Activated CD4-positive, alpha-beta memory T cell treated with anti-CD3 and anti-CD28 coated beads, Interleukin-2, amount 10 ng/mL, durations not matched to agents 7 days and 5 days (primary cell): Measurements from ENCODE around the gene TMEM30A. TPM values are rescaled to one million over a fixed set of nuclear protein-coding genes. Genes with fewer than 3 reads are reported as not detected.

Experiments
- CTCF ChIA-PET: fragments of 350-600 bp; sonication (Branson Sonifier 250); formaldehyde crosslinking; loops from one replicate; lab custom pipeline; 2021; ENCODE audit warnings: antibody characterized with exemption, inconsistent platforms; lab: Charles Lee
- POLR2A ChIA-PET: fragments of 350-600 bp; sonication (Branson Sonifier 250); formaldehyde crosslinking; loops from one replicate; lab custom pipeline; 2021; ENCODE audit warnings: antibody characterized with exemption; lab: Charles Lee
- DNase-seq: peaks from one replicate; pipeline ENCODE4 v3.0.0-alpha.2; 2020
- H3K27ac Mint-ChIP-seq: one replicate; pipeline ENCODE4 v1.8.0; 2021; ENCODE audit warnings: mild to moderate bottlenecking, mixed read lengths
- H3K27me3 Mint-ChIP-seq: one replicate; pipeline ENCODE4 v1.8.0; 2021; ENCODE audit warnings: mixed read lengths
- H3K36me3 Mint-ChIP-seq: one replicate; pipeline ENCODE4 v1.8.0; 2021; ENCODE audit warnings: low read depth, mixed read lengths
- H3K4me1 Mint-ChIP-seq: one replicate; pipeline ENCODE4 v1.8.0; 2021; ENCODE audit warnings: mixed read lengths
- H3K4me3 Mint-ChIP-seq: one replicate; pipeline ENCODE4 v1.8.0; 2021; ENCODE audit warnings: mild to moderate bottlenecking, mixed read lengths
- H3K9me3 Mint-ChIP-seq: one replicate; pipeline ENCODE4 v1.8.0; 2021; ENCODE audit warnings: mixed read lengths
- total RNA-seq, 2 experiments: library from RNA; stranded (reverse); gene quantifications; one replicate each; pipeline ENCODE4 v1.2.3, GENCODE V29; 2021

Gene TMEM30A
- 10 to 100 TPM; 60.1 to 60.4 TPM for total RNA-seq

- peaks cover 14% of the 10 kb centered on the region for H3K36me3 Mint-ChIP-seq
- POLR2A ChIA-PET, result interaction anchor here (0.6 to 4.4 kb wide), 16 partner anchors 9 to 1896 kb away, joined by 3 to 72 read pairs (median 4); partner anchors contain the start of genes COX7A2 and SENP6
- H3K4me3 Mint-ChIP-seq, result no peak within 1 kb of the TSS
- no peaks in the 10 kb centered on the region for H3K9me3 Mint-ChIP-seq
- no peak within 1 kb of the TSS for H3K27ac Mint-ChIP-seq
- CTCF ChIA-PET, result interaction anchor here (1.0 to 2.1 kb wide), 6 partner anchors 8 to 318 kb away, joined by 3 to 10 read pairs (median 4); partner anchors contain the start of gene COX7A2
- H3K27me3 Mint-ChIP-seq, result no peaks in the 10 kb centered on the region
- peaks cover 47% of the 10 kb centered on the region for H3K4me1 Mint-ChIP-seq
- DNase-seq, result peak; percentile 97
These were observed at the start of gene TMEM30A for GRCh38 chr6:75284632-75285282. Gene TMEM30A, minus strand, starts transcription at chr6:75284792. Its CDS starts 154 bp downstream, at chr6:75284638.

DNA sequence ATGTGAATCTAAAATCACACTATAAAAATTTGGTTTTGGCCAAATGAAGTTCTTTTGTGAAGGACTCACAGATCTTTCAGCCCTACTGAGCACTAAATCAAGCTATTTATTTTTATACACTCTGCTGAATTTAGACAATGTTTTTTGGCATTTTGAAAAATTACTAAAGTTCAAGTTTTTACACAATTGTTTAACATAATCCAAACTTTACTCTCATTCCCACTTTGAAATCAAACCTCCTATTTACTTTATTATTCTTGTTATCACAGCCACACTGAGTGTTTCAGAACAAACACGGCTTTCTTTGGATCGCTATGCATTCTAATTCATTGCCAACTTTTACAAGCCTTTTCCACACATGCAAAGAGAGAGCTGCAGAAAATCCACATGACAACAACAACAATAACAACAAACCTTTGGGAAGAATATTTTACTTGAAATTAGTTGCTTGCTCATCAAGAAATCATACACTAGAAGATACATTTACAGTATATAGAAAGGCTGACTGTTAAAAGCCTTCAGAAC lies 49.1 kb upstream of the TMEM30A start:
- Mint-ChIP-seq H3K36me3 (no peaks in the 10 kb centered on the region), H3K4me3 (no peak overlapping the region), H3K27ac (no peak overlapping the region), H3K9me3 (no peaks in the 10 kb centered on the region), H3K4me1 (peaks cover 3% of the 10 kb centered on the region), H3K27me3 (peaks cover 23% of the 10 kb centered on the region)
- ChIA-PET CTCF (interaction anchor here (1.1 kb wide), 1 partner anchor 13 kb away, joined by 3 read pairs; no protein-coding TSS in a partner anchor), POLR2A (no interaction called here)
- DNase-seq, result no peak

- ChIA-PET CTCF (no interaction called here), POLR2A (no interaction called here)
- Mint-ChIP-seq H3K27ac (no peak overlapping the region), H3K27me3 (peaks cover 24% of the 10 kb centered on the region), H3K4me3 (no peak overlapping the region), H3K9me3 (no peaks in the 10 kb centered on the region), H3K4me1 (no peaks in the 10 kb centered on the region), H3K36me3 (no peaks in the 10 kb centered on the region)
- DNase-seq, result no peak
These were observed 46.6 kb upstream of the TMEM30A start for GRCh38 chr6:75331151-75331550.

- H3K27me3 Mint-ChIP-seq, result peaks cover 22% of the 10 kb centered on the region
- no peaks in the 10 kb centered on the region for H3K36me3 Mint-ChIP-seq
- ChIA-PET CTCF (no interaction called here), POLR2A (no interaction called here)
- no peaks in the 10 kb centered on the region for H3K4me1 Mint-ChIP-seq
- no peak for DNase-seq
- no peak overlapping the region for H3K4me3 Mint-ChIP-seq
- no peak overlapping the region for H3K27ac Mint-ChIP-seq
- H3K9me3 Mint-ChIP-seq, result no peaks in the 10 kb centered on the region
These were observed 45.1 kb upstream of the TMEM30A start for GRCh38 chr6:75329703-75330102.

DNA sequence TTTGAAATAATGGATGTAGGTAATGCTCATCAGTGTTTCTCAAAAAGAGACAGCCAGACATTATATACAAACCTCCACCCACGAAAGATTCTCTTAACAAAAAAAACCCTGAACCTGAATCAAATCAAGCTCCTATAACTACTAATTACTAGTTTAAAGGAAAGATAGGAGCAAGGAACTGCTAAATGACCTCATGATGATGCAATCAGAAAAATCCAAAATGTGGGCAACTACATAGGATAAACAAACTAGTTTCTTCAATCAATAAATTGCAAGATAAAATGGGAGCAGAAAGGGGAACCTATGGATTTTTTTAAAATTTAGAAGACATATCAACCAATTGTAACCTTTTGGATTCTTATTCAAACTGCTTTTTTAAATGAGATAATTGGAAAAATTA lies 43.2 kb upstream of the TMEM30A start:
- Mint-ChIP-seq H3K36me3 (no peaks in the 10 kb centered on the region), H3K4me1 (no peaks in the 10 kb centered on the region), H3K27me3 (peaks cover 12% of the 10 kb centered on the region), H3K9me3 (no peaks in the 10 kb centered on the region), H3K27ac (no peak overlapping the region), H3K4me3 (no peak overlapping the region)
- ChIA-PET CTCF (no interaction called here), POLR2A (no interaction called here)
- no peak for DNase-seq

DNA sequence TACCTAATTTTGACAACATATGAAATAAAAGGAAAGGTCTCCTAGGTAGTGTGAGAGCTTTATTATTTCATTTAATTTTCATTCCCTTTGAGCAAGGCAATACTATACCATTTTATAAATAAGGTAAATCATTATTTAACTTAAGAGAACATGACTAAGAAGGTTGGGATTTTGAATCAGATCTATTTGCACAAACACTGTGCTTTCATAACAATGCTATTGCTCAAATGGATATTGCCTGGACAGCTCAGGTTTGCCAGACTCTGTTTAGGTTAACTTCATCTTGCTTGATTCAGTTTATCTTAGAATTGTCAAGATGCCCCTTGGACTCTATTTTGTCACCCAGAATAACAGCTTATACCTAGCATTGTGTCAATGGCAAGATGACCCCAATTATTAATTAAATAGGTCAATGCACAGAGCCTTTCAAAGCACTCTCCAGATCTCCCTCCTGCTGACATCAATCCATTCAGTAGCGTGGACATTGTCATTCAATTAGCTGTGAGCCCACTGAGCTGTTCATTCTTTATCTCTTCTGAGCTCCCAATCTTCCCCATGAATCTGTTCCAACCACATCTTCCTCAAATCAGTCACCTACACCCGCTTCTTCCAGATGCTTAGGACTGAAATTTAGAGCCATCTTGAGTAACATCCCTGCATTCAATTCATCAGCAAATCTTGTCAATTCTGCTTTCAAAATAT lies 42.1 kb upstream of the TMEM30A start:
- Mint-ChIP-seq H3K27me3 (peaks cover 8% of the 10 kb centered on the region), H3K27ac (no peak overlapping the region), H3K4me3 (no peak overlapping the region), H3K36me3 (no peaks in the 10 kb centered on the region), H3K9me3 (no peaks in the 10 kb centered on the region), H3K4me1 (no peaks in the 10 kb centered on the region)
- ChIA-PET CTCF (no interaction called here), POLR2A (no interaction called here)
- no peak for DNase-seq

- Mint-ChIP-seq H3K9me3 (no peaks in the 10 kb centered on the region), H3K27ac (no peak overlapping the region), H3K36me3 (no peaks in the 10 kb centered on the region), H3K4me3 (no peak overlapping the region), H3K27me3 (peaks cover 16% of the 10 kb centered on the region), H3K4me1 (no peaks in the 10 kb centered on the region)
- CTCF ChIA-PET, result no interaction called here
- POLR2A ChIA-PET, result no interaction called here
- no peak for DNase-seq
These were observed 34.3 kb upstream of the TMEM30A start for GRCh38 chr6:75318900-75319299.

DNA sequence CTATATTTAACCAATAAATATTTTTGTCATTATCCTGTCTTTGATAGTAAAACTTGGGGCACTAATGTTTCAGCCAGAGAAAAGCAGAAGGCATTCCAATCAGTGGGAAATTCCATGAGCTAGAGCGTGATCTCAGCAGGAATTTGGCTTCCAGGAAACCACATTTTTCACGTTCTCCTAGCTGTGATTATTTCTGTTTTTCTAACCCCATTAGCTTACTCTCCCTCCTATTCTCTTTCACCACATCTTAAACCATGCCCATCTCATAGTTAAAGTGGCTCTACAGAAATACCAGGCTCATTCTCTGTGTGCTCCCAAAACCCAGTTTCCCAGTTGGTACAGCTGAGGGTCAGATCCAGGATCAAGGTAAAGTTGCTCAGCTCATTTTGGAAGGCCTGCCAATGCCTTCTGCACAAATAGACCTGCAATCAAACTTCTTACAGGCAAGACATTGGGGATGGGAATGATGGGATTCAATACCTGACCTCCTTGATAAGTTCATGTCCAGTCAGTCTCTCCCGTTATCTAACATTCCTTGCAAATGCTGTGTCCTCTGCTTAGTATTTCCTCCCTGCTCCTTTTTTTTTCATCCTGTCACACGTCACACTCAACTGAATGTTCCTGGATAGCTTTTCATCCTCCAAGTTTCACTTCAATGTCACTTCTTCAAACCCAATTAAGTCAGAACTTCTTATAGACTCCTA lies 33.1 kb upstream of the TMEM30A start:
- Mint-ChIP-seq H3K36me3 (no peaks in the 10 kb centered on the region), H3K27me3 (peaks cover 23% of the 10 kb centered on the region), H3K4me1 (no peaks in the 10 kb centered on the region), H3K4me3 (no peak overlapping the region), H3K9me3 (no peaks in the 10 kb centered on the region), H3K27ac (no peak overlapping the region)
- ChIA-PET CTCF (interaction anchor here (1.6 kb wide), 1 partner anchor 21 kb away, joined by 4 read pairs; no protein-coding TSS in a partner anchor), POLR2A (no interaction called here)
- no peak for DNase-seq

- Mint-ChIP-seq H3K9me3 (no peaks in the 10 kb centered on the region), H3K36me3 (no peaks in the 10 kb centered on the region), H3K27ac (no peak overlapping the region), H3K4me1 (no peaks in the 10 kb centered on the region), H3K27me3 (peaks cover 25% of the 10 kb centered on the region), H3K4me3 (no peak overlapping the region)
- POLR2A ChIA-PET, result no interaction called here
- CTCF ChIA-PET, result no interaction called here
- no peak for DNase-seq
These were observed 31.4 kb upstream of the TMEM30A start for GRCh38 chr6:75315978-75316377.

GRCh38 chr6:75308250-75308988 lies 23.8 kb upstream of the TMEM30A start:
- Mint-ChIP-seq H3K4me3 (no peak overlapping the region), H3K9me3 (no peaks in the 10 kb centered on the region), H3K27ac (no peak overlapping the region), H3K4me1 (peaks cover 1% of the 10 kb centered on the region), H3K27me3 (peaks cover 17% of the 10 kb centered on the region), H3K36me3 (no peaks in the 10 kb centered on the region)
- ChIA-PET POLR2A (no interaction called here), CTCF (interaction anchor here (1.2 kb wide), 1 partner anchor 11 kb away, joined by 3 read pairs; no protein-coding TSS in a partner anchor)
- DNase-seq, result no peak

DNA sequence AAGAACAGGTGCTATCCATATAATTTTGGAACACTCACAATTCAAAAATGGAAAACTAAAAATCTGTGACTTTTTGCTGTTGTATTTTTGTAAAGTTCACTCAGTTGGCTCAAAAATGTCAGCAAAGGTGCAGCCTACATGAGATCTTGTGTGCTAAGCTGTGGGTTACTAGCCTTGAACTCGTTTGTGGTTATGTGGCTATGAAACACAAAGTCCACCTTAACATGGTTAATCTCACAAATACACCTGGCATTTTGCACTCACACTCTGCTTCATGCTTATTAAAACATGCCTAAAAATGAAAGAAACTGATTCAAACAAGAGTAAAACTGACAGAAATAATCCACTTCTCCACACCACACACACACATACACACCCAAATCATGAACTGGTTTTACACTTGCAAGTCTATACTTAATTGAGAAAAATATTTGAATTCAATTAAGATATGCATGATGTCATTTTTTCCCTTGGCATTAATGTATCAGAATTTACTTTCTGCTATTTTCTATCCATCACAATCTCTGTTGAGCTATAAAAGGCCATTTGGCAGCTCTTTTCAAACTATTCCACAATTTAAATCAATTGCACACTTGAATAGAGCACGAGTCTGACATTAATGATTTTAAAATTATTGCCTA lies 22.9 kb upstream of the TMEM30A start:
- CTCF ChIA-PET, result interaction anchor here (1.2 kb wide), 1 partner anchor 10 kb away, joined by 3 read pairs; no protein-coding TSS in a partner anchor
- POLR2A ChIA-PET, result no interaction called here
- no peak overlapping the region for H3K4me3 Mint-ChIP-seq
- H3K9me3 Mint-ChIP-seq, result no peaks in the 10 kb centered on the region
- H3K36me3 Mint-ChIP-seq, result no peaks in the 10 kb centered on the region
- DNase-seq, result no peak
- peaks cover 1% of the 10 kb centered on the region for H3K4me1 Mint-ChIP-seq
- peaks cover 13% of the 10 kb centered on the region for H3K27me3 Mint-ChIP-seq
- no peak overlapping the region for H3K27ac Mint-ChIP-seq

GRCh38 chr6:75306064-75306463 lies 21.5 kb upstream of the TMEM30A start:
- ChIA-PET CTCF (interaction anchor here (0.7 kb wide), 1 partner anchor 9 kb away, joined by 4 read pairs; no protein-coding TSS in a partner anchor), POLR2A (no interaction called here)
- Mint-ChIP-seq H3K27me3 (peaks cover 13% of the 10 kb centered on the region), H3K4me3 (no peak overlapping the region), H3K36me3 (no peaks in the 10 kb centered on the region), H3K4me1 (peaks cover 1% of the 10 kb centered on the region), H3K9me3 (no peaks in the 10 kb centered on the region), H3K27ac (no peak overlapping the region)
- no peak for DNase-seq
